Right ventricle myocardium superior (tissue), 1 donor: ENCODE results near the gene CTNNA1. TPM values are rescaled to one million over a fixed set of nuclear protein-coding genes. Genes with fewer than 3 reads are reported as not detected.

Source experiments
- total RNA-seq: library from RNA; stranded (reverse); fragmentation: NEBNext Ultra II Directional; extraction: Animal tissue kit (Norgen Biotek cat#: 25700); gene quantifications from one replicate; pipeline ENCODE4 v1.2.1, GENCODE V29; 2021
- donor health status: DM: no; HTN: yes; CAD: no; lungs with severe emphysema.

CTNNA1 gene
- total RNA-seq, 1 donor from 2014 or later, result 297 TPM

Other genes starting within 250 kb of the CTNNA1 start
- gene ETF1, start 210.2 kb upstream of the CTNNA1 start, total RNA-seq, result 80.9 TPM
- gene HSPA9, start 178.0 kb upstream of the CTNNA1 start, total RNA-seq, result 290 TPM
- not detected for gene LRRTM2, start 121.9 kb downstream of the CTNNA1 start, total RNA-seq